Midbrain (tissue), 1 donor: ENCODE measurements around the gene IGFBP4.

Experiments
- DNase-seq: peaks from one replicate; lab custom pipeline; 2025; lab: John Stamatoyannopoulos, UW

IGFBP4 gene

GRCh38 chr17:40490289-40490853 lies 47.1 kb downstream of the IGFBP4 start:
- peak; percentile 64 for DNase-seq

DNA sequence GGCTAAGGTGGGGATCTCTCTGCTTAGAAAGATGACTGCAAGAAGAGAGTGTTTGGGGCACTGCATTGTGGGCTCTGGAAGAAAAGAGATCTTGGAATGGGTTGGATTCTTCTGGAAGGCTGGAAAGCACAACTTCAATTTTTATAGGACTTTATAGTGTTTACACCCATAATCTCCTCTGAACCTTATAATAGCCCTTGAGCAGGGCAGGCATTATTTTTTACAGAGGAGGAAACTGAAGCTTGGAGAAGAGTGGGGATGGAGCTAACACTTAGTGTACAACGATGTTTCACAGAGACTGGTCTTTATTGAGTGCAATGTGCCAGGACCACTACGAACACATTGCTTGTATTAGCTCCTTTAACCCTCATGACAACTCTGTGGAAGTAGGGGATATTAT lies 47.7 kb downstream of the IGFBP4 start:
- DNase-seq: no peak

GRCh38 chr17:40491486-40491885 lies 48.2 kb downstream of the IGFBP4 start:
- DNase-seq: no peak

DNA sequence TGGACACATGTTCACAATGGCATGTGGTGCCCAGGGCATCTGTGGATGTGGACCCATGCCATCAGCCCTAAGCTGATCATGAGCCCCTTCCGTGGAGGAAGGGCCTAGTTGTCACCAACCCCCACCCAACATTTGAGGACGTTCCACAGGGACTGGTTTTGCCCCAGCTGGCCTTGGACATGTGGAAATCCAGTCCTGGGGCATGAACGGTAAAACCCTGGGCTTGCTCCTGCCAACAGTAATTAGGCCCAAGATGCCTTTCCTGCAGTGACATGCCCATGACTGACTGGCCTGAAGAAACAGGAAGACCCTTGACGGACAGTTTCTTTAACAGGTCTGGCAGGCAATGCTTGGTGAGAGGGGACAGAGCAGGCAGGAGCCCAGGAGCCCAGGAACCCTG lies 50.4 kb downstream of the IGFBP4 start:
- DNase-seq: no peak

DNA sequence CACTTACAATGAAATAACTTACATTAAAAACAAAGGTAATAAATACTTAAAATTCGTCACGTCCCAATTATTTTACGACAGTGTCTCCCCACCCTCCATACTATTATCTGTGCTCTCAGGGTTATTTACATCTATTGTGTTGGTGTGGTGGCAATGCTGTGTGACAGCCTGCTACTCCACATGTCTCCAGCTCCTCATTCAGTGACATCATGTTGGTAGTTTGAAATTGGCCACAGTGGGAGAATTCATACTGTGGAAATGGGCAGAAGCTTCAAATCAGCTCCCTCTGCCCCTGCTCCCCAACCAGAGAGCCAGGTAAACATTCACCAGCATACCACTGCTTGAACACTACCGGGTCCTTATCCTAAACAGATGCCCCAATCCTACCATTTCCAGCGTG lies 51.9 kb downstream of the IGFBP4 start:
- DNase-seq: no peak

- DNase-seq: no peak
Observed at GRCh38 chr17:40496170-40496569, 52.9 kb downstream of the IGFBP4 start.

- DNase-seq: no peak
Observed at GRCh38 chr17:40496634-40497420, 53.6 kb downstream of the IGFBP4 start.

DNA sequence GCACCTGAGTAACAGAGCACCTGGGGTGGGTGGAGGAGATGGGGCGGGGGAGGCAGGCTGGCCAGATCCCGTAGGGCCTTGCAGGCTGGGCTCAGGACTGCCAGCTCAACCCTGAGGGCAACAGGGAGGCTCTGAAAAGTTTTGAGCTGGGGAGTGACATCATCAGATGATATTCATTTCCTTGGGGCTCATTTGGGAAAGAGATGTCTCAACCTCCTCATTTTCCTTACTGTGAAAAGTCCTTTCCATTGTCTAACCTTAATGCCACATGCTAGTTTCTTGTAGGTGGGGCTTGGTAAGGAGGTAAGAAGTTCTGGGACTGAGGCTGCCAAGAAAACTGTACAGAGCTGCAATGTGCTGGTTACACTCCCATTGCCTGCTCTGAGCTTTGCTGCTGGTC lies 54.4 kb downstream of the IGFBP4 start:
- no peak for DNase-seq

DNA sequence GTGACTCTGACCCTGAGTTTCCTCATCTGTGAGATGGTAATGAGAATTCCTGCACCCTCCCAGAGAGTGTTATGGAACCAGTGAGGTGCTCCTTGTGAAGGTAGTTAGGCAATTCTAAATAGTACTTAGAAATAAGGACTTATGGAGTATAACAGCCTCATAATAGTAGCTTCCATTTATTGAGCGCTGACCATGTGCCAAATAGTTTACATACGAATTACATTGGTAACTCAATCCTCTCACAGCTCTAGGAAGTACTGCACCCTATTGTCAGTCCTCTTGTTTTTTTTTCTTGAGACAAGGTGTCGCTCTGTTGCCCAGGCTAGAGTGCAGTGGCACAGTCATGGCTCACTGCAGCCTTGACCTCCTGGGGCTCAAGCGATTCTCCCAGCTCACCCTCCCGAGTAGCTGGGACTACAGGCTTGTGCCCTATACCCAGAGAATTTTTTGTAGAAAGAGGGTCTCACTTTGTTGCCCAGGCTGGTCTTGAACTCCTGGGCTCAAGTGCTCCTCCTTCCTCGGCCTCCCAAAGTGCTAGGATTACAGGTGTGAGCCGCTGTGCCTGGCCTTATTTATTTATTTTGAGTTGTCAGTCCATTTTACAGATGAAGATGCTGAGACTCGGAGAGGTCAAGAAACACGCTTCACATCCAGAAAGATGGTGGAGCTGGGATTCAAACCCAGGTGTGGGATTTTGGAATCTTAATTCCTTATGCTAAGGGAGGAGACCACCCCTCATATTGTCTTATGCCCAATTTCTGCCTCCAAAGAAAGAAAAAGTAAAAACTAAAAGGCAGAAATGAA lies 55.2 kb downstream of the IGFBP4 start:
- DNase-seq: no peak

DNA sequence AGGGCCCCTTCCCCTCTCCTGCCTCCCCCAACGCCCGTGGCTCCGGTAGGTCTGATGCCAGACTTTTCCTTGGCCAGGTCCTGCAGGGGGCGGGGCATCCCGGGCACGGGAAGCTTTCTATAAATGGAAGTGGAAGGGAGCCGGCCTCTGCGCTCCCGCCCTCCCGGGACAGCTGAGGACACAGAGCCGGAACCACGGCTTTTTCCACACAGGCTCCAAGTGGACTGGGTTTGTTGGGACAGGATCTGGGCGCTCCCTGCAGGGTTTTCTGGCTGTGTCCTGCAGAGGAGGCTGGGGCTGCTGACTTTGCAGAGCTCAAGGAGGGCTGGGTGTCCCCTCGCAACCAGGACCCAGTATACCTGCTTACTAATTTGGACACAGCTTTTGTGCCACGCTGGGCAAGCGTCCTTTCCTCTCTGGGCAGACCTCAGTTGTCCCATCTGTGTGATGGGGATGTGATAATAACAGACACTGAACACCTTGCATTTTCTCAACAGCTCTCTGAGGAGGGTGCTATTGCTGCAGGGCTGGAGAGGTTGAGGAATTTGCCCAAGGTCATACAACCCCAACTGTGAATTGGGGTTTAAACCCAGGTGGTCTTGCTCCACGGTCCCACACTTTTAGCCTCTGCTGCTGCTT lies 56.4 kb downstream of the IGFBP4 start:
- DNase-seq: peak; percentile 24

GRCh38 chr17:40500190-40500589 lies 56.9 kb downstream of the IGFBP4 start:
- DNase-seq: no peak

DNA sequence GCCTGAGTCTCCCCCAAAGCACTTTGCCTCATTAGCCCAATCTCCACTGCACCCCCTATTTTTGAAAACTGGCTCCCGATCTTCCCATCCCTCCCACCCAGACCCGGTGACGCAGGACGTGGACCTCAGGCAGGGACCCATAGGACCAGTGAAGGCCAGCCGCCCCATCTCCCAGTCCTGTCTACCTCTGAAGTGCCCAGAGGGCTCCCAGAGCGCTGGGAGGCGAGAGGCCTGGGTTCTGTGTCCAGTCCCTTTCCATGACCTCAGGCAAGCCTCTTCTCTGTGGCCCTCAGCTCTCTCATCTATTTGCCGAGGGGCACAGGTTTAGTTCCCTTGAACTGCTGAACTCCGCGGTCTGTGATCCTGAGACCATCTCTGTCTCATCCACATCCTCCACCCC lies 57.5 kb downstream of the IGFBP4 start:
- DNase-seq: no peak

GRCh38 chr17:40501499-40501911 lies 58.3 kb downstream of the IGFBP4 start, which contains the start of gene TNS4:
TNS4 (minus strand) TSS chr17:40501623; CDS start chr17:40496425, 5,198 bp downstream.
- no peak for DNase-seq

DNA sequence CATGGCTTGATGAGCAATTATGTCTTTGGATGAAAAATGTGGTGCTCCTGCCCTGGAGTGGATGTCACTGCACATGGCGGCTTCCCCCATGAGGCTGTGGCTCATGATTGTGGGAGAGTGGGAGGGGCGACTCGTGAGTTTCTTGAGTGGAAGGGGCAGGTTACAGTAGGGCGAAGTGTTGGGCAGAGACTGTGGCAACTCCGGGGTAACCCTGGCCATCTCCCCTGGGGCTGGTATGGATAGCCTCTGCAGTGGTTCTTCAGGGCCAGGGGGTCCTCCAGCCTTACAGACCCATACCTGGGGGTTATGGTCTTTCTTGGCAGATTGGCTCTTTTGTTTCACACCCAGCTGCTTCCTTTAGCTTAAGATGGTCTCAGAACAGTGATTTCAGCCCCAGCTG lies 59.5 kb downstream of the IGFBP4 start:
- no peak for DNase-seq

DNA sequence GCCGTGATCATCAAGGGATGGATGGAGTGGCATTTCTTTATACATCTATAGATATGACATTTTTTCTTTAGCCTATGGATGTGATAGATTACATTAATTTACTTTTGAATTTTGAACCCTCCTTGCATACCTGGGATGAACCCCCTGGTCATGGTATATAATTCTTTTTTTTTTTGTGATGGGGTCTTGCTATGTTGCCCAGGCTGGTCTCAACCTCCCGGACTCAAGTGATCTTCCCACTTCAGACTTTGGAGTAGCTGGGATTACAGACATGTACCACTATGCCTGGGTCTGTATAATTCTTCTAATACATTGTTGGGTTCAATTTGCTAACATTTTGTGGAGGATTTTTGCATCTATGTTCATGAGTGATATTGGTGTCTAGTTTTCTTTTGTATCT lies 59.9 kb downstream of the IGFBP4 start:
- DNase-seq: no peak

GRCh38 chr17:40506786-40507185 lies 63.5 kb downstream of the IGFBP4 start:
- DNase-seq: no peak
